Prostate gland (tissue), 2 donors: ENCODE measurements around the gene APOL2. TPM values are rescaled to one million over a fixed set of nuclear protein-coding genes. Genes with fewer than 3 reads are reported as not detected.

Experiments used
- DNase-seq: peaks from one replicate; pipeline ENCODE4 v3.0.0-alpha.2; 2019; ENCODE audit warnings: low spot score
- H3K27ac ChIP-seq, 2 donors: fragments of 200-600 bp; sonication (generic); 2 replicates each; pipeline ENCODE4 v1.5.1; 2017 to 2019
- H3K27me3 ChIP-seq: fragments of 200-600 bp; sonication (generic); replicated peaks from 2 replicates; pipeline ENCODE4 v1.5.1; 2019; ENCODE audit not compliant: insufficient read depth
- H3K36me3 ChIP-seq, 2 donors: fragments of 200-600 bp; sonication (generic); 1 replicate in 1 of 2; 2 replicates in 1 of 2; pipeline versions ENCODE4 v1.5.1 to v1.8.1; 2017 to 2019
- H3K4me1 ChIP-seq: fragments of 200-600 bp; sonication (generic); replicated peaks from 2 replicates; pipeline ENCODE4 v1.5.1; 2019
- H3K4me3 ChIP-seq, 2 donors: fragments of 200-600 bp; sonication (generic); 2 replicates each; pipeline ENCODE4 v1.5.1; 2017 to 2019
- H3K9me3 ChIP-seq: fragments of 200-600 bp; sonication (generic); 2 replicates; pipeline ENCODE4 v1.5.1; 2017
- CTCF ChIP-seq, 4 experiments: fragments of 200-600 bp in 2 of 4; fragments of 450-650 bp in 2 of 4; sonication (generic) in 2 of 4; IDR thresholded peaks; 1 replicate in 3 of 4; 2 replicates in 1 of 4; pipeline ENCODE4 v1.5.1; 2016 to 2019; ENCODE audit warnings: antibody characterized with exemption in 4 of 4, mild to moderate bottlenecking in 2 of 4, moderate library complexity in 2 of 4
- POLR2A ChIP-seq: fragments of 450-650 bp; IDR thresholded peaks from one replicate; pipeline ENCODE4 v1.6.1; 2016; ENCODE audit warnings: antibody characterized with exemption, mild to moderate bottlenecking
- POLR2AphosphoS5 ChIP-seq: sonication (generic); formaldehyde crosslinking; IDR thresholded peaks from one replicate; pipeline ENCODE4 v1.6.1; 2017; ENCODE audit warnings: antibody characterized with exemption
- WGBS: methylation state at CpG from one replicate; pipeline ENCODE4 v1.1.5; 2018; 5-methylcytosine and 5-hydroxymethylcytosine counted together
- intact Hi-C: fragments of 100-400 bp; cut with DNase I; formaldehyde crosslinking; loops from one replicate; pipeline ENCODE4 v1.14.2; 2022
- total RNA-seq, 2 donors: library from RNA; depleted of rRNA; stranded (reverse); fragments of >200 nt; gene quantifications; one replicate each; pipeline ENCODE4 v1.1.0, GENCODE V29; 2016

The APOL2 gene
- total RNA-seq, 2 donors from 2014 or later = 35.2 to 64.1 TPM

GRCh38 chr22:36218648-36219193 is 20.6 kb downstream of the APOL2 start:
- TF ChIP-seq POLR2A (no peak), POLR2AphosphoS5 (no peak), CTCF (IDR thresholded peaks at IDR 0.05) (no peak)
- intact Hi-C loops = no loop called here
- Histone ChIP-seq H3K27ac (no peak overlapping the region), H3K36me3 (no peaks in the 10 kb centered on the region), H3K27me3 (no peaks in the 10 kb centered on the region), H3K9me3 (no peaks in the 10 kb centered on the region), H3K4me3 (no peak overlapping the region), H3K4me1 (peaks cover 3% of the 10 kb centered on the region)
- WGBS = 87% methylated on average over 7 of the region's 7 CpGs
- DNase-seq = no peak

GRCh38 chr22:36215981-36216380 is 23.3 kb downstream of the APOL2 start:
- H3K27ac ChIP-seq = no peak overlapping the region
- DNase-seq = no peak
- no peak for TF ChIP-seq POLR2A
- TF ChIP-seq POLR2AphosphoS5 = no peak
- no peak for TF ChIP-seq CTCF (IDR thresholded peaks at IDR 0.05)
- no peaks in the 10 kb centered on the region for H3K9me3 ChIP-seq
- intact Hi-C loops = no loop called here
- peaks cover 3% of the 10 kb centered on the region for H3K4me1 ChIP-seq
- 73% methylated on average over 2 of the region's 2 CpGs for WGBS
- H3K27me3 ChIP-seq = no peaks in the 10 kb centered on the region
- H3K36me3 ChIP-seq = no peaks in the 10 kb centered on the region
- H3K4me3 ChIP-seq = no peak overlapping the region

GRCh38 chr22:36213586-36213985 is 25.7 kb downstream of the APOL2 start:
- Histone ChIP-seq H3K4me3 (no peak overlapping the region), H3K27ac (no peak overlapping the region), H3K4me1 (no peaks in the 10 kb centered on the region), H3K27me3 (no peaks in the 10 kb centered on the region), H3K9me3 (no peaks in the 10 kb centered on the region), H3K36me3 (no peaks in the 10 kb centered on the region)
- TF ChIP-seq POLR2A (no peak), CTCF (IDR thresholded peaks at IDR 0.05) (no peak), POLR2AphosphoS5 (no peak)
- WGBS = 89% methylated on average over 4 of the region's 4 CpGs
- intact Hi-C loops = no loop called here
- DNase-seq = no peak

- no peaks in the 10 kb centered on the region for H3K36me3 ChIP-seq
- H3K27ac ChIP-seq = no peak overlapping the region
- intact Hi-C loops = no loop called here
- H3K9me3 ChIP-seq = no peaks in the 10 kb centered on the region
- H3K27me3 ChIP-seq = no peaks in the 10 kb centered on the region
- H3K4me3 ChIP-seq = no peak overlapping the region
- TF ChIP-seq POLR2AphosphoS5 = no peak
- TF ChIP-seq POLR2A = no peak
- no peak for TF ChIP-seq CTCF (IDR thresholded peaks at IDR 0.05)
- no peaks in the 10 kb centered on the region for H3K4me1 ChIP-seq
- DNase-seq = no peak
Measured at GRCh38 chr22:36212901-36213300, 26.4 kb downstream of the APOL2 start.

- no peak overlapping the region for H3K4me3 ChIP-seq
- no peaks in the 10 kb centered on the region for H3K9me3 ChIP-seq
- H3K27me3 ChIP-seq = no peaks in the 10 kb centered on the region
- H3K27ac ChIP-seq = no peak overlapping the region
- 63% methylated on average over 4 of the region's 4 CpGs for WGBS
- H3K36me3 ChIP-seq = no peaks in the 10 kb centered on the region
- no peak for DNase-seq
- intact Hi-C loops = no loop called here
- no peaks in the 10 kb centered on the region for H3K4me1 ChIP-seq
- TF ChIP-seq POLR2AphosphoS5 = no peak
- no peak for TF ChIP-seq CTCF (IDR thresholded peaks at IDR 0.05)
- TF ChIP-seq POLR2A = no peak
Measured at GRCh38 chr22:36211237-36211861, 28.0 kb downstream of the APOL2 start.
